ENCODE results near the gene PUS7L.

The PUS7L gene

GRCh38 chr12:43795716-43796280, 37.2 kb upstream of the PUS7L start:
- TF ChIP-seq, protein P1, sequence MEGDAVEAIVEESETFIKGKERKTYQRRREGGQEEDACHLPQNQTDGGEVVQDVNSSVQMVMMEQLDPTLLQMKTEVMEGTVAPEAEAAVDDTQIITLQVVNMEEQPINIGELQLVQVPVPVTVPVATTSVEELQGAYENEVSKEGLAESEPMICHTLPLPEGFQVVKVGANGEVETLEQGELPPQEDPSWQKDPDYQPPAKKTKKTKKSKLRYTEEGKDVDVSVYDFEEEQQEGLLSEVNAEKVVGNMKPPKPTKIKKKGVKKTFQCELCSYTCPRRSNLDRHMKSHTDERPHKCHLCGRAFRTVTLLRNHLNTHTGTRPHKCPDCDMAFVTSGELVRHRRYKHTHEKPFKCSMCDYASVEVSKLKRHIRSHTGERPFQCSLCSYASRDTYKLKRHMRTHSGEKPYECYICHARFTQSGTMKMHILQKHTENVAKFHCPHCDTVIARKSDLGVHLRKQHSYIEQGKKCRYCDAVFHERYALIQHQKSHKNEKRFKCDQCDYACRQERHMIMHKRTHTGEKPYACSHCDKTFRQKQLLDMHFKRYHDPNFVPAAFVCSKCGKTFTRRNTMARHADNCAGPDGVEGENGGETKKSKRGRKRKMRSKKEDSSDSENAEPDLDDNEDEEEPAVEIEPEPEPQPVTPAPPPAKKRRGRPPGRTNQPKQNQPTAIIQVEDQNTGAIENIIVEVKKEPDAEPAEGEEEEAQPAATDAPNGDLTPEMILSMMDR (IDR thresholded peaks at IDR 0.05; ENCODE audit: control insufficient read depth, extremely low read depth, insufficient read depth) = no peak
- DNase-seq (ENCODE audit: low read depth) = peak; percentile 90
- H3K4me3 ChIP-seq (ENCODE audit: low read depth, low read length) = no peak overlapping the region

DNA sequence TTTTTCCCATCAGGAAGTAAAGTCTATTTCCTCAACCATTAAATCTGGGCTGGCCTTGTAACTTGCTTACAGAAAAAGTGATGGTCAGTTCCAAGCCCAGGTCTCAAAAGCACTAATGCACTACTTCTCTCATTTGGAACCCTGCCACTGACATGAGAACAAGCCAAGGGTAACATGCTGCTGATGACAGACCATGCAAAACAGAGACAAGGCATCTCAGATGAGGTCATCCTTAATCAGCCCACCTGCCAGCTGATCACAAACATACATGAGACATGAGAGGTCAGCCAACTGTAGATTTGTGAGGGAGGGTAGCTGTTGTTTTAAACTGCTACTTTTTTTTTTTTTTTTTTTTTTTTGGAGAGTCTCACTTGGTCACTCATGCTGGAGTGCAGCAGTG, 31.4 kb upstream of the PUS7L start:
- no peak overlapping the region for H3K4me3 ChIP-seq (ENCODE audit: low read depth, low read length)
- no peak for DNase-seq (ENCODE audit: low read depth)
- TF ChIP-seq, protein P1 (IDR thresholded peaks at IDR 0.05; ENCODE audit: control insufficient read depth, extremely low read depth, insufficient read depth) = no peak

DNA sequence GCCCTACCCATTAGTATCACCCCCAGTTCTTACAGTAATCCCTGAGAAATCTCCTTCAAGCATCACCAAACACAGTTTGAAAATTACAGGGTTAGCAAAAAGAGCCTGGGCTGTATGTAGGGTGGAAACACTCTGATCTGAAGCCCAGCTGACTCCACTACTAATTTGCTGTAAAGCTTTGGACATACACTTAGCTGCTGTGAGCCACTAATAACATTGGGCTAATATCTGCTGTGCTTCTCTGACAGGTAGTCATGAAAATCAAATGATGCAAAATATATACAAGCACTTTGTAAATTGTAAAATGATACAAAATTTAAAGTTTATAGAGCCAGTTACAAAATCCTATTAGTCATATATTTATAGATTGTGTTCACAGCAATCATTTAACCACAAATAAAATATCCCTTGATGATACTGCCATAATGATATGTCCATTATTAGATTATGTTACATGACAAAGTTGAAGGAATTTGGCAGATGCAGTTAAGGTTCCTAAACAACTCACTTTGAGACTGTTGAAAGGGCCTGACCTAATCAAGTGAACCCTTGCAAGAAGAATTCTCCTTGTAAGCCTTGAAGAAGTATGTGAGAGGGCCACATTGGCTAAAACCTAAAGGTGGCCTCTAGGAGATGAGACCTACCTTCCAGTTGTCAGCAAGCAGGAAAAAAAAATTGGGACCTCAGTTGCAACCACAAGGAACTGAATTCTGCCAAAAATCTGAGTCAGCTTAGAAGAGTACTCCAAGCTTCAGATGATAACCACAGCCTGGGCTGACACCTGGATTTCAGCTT, 28.5 kb upstream of the PUS7L start:
- TF ChIP-seq, protein P1 (IDR thresholded peaks at IDR 0.05; ENCODE audit: control insufficient read depth, extremely low read depth, insufficient read depth) = no peak
- no peak overlapping the region for H3K4me3 ChIP-seq (ENCODE audit: low read depth, low read length)
- DNase-seq (ENCODE audit: low read depth) = no peak

DNA sequence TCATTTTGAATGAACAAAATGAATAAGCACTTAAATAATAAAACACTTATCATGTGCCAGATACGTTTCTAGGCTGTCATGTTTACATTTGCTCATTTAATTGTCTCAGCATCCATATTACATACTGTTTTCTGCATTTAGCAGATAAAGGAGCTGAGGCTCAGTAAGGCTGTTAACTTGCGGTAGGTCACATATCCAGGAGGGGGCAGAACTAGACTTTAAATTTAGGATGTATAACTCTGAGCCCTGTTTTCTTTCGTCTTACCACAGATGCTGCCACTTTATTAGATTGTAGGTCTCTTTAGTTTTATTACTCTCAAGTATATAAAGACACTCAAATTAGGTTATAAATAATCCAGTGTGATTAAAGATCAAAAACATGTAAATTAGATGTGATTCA, 17.9 kb upstream of the PUS7L start:
- TF ChIP-seq, protein P1 (IDR thresholded peaks at IDR 0.05; ENCODE audit: control insufficient read depth, extremely low read depth, insufficient read depth) = peak; percentile 70
- no peak overlapping the region for H3K4me3 ChIP-seq (ENCODE audit: low read depth, low read length)
- no peak for DNase-seq (ENCODE audit: low read depth)

DNA sequence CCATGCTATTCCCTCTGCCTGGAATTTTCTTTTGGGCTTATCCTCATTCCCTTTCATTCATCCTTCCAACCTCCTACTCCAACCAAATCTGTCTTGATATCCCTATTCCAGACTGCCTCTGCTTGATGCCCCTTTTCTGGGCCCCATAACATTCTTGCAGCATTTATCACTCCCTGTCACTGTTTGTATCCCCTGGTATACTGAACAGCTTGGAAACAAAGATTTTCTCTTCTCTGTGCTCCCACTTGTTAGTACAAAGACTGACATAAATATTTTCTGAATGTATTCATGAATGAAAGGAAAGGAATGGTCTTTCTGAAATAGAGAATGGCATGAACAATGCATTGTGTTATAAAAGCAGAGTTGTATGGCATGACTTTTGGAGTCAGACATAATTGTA, 7.7 kb upstream of the PUS7L start:
- TF ChIP-seq, protein P1 (IDR thresholded peaks at IDR 0.05; ENCODE audit: control insufficient read depth, extremely low read depth, insufficient read depth) = no peak
- no peak overlapping the region for H3K4me3 ChIP-seq (ENCODE audit: low read depth, low read length)
- no peak for DNase-seq (ENCODE audit: low read depth)

DNA sequence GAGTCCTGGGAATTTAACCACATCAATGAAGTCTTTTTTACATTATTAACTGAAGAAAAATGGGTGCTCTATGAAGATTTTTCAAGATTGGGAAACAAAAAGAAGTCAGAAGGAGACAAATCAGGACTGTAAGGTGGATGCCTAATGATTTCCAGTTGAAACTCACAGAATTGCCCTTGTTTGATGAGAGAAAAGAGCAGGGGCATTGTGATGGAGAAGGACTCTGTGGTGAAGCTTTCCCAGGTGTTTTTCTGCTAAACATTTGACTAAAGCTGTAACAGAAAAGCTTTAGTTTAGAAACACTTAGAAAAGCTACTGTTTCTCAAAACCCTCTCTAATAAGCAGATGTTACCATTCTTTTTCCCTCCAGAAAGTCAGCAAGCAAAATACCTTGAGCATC, 5.9 kb upstream of the PUS7L start:
- TF ChIP-seq, protein P1 (IDR thresholded peaks at IDR 0.05; ENCODE audit: control insufficient read depth, extremely low read depth, insufficient read depth) = no peak

More for the DNA sequence above, 5.9 kb upstream of the PUS7L start:
- H3K4me3 ChIP-seq (ENCODE audit: low read depth, low read length) = no peak overlapping the region
- DNase-seq (ENCODE audit: low read depth) = no peak
